GM12865 (cell line): ENCODE measurements around the gene RIOK2.

Source experiments
- DNase-seq: peaks from one replicate; pipeline ENCODE4 v3.0.0; 2010; ENCODE audit warnings: low read depth
- H3K4me3 ChIP-seq: 2 replicates; pipeline ENCODE4 v1.5.1; 2011; ENCODE audit warnings: mild to moderate bottlenecking, low read depth, low read length, control low read depth
- CTCF ChIP-seq: IDR thresholded peaks from 2 replicates; pipeline ENCODE4 v1.5.1; 2011; ENCODE audit warnings: low read length, control low read depth, low read depth, inconsistent platforms; ENCODE audit not compliant: insufficient read depth; ENCODE audit errors: missing control alignments

The RIOK2 gene

DNA sequence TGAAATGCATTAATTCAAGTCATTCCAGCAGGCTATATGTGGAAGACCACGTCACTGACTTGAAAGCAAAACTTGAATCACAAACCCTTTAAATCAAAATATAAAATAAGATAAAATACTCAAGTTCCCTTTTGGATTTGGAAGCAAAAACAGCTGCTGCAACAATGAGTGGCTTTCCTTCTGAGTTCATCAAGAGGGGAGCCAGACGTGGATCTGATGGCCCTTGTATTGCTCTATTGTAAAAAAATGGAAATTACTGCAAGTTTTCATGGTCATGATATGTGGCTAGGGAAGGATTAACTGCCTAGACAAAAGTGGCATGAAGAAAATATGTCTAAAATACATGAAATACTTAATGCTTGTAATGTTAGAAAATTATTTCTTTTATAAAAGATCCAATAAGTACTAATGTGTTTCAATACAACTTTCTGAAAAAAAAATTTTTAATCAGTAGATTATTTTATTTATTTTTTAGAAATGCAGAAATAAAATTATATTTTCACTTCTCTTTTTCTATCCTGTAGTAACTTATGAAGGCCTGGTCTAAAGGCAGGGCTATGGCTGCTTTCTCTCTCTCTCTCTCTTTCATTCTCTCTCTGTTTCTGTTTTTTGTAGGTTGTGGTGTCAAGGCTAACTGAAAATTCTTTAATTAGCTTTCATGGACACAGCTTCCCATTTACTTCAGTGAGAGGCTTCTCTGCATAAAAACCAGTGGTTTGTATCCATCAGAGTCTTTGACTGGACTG, 64.6 kb downstream of the RIOK2 start:
- TF ChIP-seq CTCF = no peak
- peak; percentile 18 for DNase-seq
- H3K4me3 ChIP-seq = no peak overlapping the region

DNA sequence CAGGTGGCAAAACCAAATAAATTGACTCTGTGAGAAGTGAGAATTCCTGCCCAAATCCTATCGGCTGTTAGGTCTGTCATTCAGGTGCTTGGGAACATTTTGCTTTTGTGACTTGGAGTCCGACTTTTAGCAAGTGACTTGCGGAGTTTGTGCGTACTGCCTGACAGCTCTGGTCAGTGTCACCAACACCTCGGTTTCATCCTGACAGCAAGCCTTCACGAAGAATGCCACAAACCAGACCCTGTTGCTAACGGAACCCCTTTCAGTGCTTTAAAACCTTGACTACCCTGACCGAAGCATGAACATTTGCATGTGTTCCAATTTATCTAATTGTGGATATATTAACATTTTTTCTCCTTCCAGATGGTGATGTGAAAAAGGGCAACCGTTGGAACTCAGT, 67.1 kb downstream of the RIOK2 start:
- no peak for DNase-seq
- no peak overlapping the region for H3K4me3 ChIP-seq
- no peak for TF ChIP-seq CTCF

- H3K4me3 ChIP-seq = no peak overlapping the region
- TF ChIP-seq CTCF = no peak
- no peak for DNase-seq
Observed at GRCh38 chr5:97112230-97112629, 70.8 kb downstream of the RIOK2 start.

DNA sequence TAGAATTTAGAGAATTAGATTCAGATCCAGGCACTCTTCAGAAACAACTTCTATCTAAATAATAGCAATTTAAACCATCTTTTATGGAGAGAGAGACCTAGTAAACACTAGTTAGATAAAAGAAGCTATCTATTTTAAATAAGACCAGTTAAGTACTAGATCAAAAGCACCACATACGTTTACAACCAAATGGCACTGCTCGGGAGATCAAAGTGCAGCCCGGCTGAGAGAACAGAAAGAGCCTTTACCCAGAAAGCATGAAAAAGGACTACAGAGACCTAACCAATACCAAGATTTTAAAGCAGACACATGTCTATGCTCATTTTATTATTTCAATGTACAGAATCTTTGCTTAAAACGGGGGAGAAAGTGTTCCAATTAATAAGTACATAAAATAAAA, 71.4 kb downstream of the RIOK2 start:
- no peak for TF ChIP-seq CTCF
- no peak for DNase-seq
- no peak overlapping the region for H3K4me3 ChIP-seq

GRCh38 chr5:97111004-97111403, 72.0 kb downstream of the RIOK2 start:
- H3K4me3 ChIP-seq = no peak overlapping the region
- DNase-seq = no peak
- TF ChIP-seq CTCF = no peak
